G401 (cell line): ENCODE measurements around the gene DNAJC11. TPM values are rescaled to one million over a fixed set of nuclear protein-coding genes. Genes with fewer than 3 reads are reported as not detected.

Source experiments
- DNase-seq: peaks from one replicate; pipeline ENCODE4 v3.0.0-alpha.2; 2015; ENCODE audit warnings: low spot score
- in situ Hi-C: cut with HindIII; loops from 2 replicates; pipeline ENCODE4 v1.10.0; 2016; ENCODE audit warnings: low sequenced_read_pairs, mixed read lengths
- total RNA-seq: library from RNA; depleted of rRNA; stranded (reverse); fragments of >200 nt; shearing (Covaris generic); gene quantifications from 2 replicates; pipeline ENCODE4 v1.2.3, GENCODE V29; 2014

Gene DNAJC11
- total RNA-seq, 1 experiment from 2014 or later: 68.0 TPM

DNA sequence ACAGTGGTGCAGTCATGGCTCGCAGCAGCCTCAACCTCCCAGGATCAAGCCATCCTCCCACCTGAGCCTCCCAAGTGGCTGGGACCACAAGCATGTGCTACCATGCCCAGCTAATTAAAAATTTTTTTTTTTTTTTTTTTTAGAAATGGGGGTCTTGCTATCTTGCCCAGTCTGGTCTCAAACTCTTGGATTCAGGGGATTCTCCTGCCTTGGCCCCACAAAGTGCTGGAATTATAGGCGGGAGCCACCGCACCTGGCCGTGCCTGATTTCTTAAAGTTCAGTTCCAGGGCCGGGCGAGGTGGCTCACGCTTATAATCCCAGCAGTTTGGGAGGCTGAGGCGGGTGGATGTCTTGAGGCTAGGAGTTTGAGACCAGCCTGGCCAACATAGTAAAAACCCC, 70.6 kb downstream of the DNAJC11 start:
- in situ Hi-C loops: no loop called here
- DNase-seq: no peak

- in situ Hi-C loops: no loop called here
- DNase-seq: no peak
These were observed 71.6 kb downstream of the DNAJC11 start for GRCh38 chr1:6630027-6630426.

- no peak for DNase-seq
- in situ Hi-C loops: no loop called here
These were observed 72.6 kb downstream of the DNAJC11 start for GRCh38 chr1:6628971-6629479.

DNA sequence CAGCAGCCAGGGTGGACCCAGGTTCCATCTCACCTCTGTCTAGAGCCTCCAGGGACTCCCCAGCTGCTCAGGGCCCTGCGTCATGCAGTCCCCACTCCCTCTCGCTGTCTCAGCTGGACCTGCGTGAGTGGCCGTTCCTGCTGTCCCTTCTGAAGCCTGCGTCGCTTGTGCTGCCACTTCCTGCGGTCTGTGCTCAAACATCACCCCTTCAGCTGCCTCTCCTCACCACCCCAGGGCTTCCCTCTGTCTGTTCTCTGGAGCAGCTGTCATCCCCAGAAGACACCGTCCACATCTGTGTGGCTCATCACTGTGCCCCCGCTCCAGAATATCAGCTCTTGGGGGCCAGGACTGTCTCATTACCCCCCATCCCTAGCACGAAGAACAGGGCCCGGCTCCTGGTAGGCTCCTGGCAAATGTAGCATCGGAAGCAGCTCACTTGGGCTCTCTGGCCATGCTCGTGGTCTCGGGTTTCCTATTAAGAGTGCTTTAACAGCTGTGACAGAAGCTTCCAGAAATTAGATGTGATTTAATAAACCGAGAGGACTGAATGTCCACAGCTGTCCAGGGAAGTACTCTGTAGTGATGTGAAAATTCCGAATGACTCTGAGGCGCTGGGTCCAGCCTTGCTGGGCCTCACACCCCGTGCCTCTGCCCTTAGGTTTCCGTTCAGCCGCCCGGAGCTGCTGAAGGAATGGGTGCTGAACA, 73.6 kb downstream of the DNAJC11 start:
- in situ Hi-C loops: no loop called here
- DNase-seq: no peak

DNA sequence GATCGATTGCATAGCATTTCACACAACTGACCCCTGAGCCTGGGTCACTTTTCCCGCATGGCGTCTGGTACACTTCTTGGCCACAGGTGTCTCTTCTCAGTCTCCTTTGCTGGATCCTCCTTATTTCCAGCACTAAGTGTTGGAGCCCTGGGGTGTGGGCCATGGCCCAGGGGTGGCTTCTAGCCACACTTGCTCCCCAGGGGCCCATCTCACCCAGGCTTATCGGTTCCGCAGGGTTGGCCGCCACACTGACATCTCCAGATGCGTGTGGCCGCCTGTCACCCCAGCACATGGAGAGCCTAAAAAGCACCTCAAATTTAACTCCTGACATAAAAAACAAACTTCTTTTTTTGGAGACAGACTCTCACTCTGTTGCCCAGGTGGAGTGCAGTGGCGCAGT, 74.6 kb downstream of the DNAJC11 start:
- no peak for DNase-seq
- in situ Hi-C loops: no loop called here

DNA sequence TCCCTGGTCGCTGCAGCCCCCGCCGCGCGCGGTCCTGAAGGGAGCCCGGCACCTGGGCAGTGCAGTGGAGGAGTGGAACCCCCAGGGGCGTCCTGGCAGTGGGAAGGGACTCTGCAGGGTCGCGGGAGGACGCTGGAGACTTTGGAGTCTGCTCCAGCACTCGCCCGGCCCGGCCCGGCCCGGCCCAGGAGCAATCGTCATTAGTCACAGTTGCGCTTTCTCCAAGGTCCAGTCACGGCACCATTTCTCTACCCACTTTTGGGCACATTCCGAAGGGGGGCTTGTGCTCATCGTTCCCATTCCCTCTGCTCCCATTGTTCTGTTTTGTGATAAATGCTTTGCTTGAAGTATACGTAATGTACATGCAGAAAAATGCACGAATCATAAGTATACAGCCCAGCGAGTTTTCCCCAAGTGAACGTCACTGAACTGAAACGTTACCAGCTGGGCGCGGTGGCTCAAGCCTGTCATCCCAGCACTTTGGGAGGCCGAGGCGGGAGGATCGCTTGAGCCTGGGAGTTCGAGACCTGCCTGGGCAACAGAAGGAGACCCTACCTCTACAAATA, 75.9 kb downstream of the DNAJC11 start:
- in situ Hi-C loops: no loop called here
- DNase-seq: peak; percentile 39

DNA sequence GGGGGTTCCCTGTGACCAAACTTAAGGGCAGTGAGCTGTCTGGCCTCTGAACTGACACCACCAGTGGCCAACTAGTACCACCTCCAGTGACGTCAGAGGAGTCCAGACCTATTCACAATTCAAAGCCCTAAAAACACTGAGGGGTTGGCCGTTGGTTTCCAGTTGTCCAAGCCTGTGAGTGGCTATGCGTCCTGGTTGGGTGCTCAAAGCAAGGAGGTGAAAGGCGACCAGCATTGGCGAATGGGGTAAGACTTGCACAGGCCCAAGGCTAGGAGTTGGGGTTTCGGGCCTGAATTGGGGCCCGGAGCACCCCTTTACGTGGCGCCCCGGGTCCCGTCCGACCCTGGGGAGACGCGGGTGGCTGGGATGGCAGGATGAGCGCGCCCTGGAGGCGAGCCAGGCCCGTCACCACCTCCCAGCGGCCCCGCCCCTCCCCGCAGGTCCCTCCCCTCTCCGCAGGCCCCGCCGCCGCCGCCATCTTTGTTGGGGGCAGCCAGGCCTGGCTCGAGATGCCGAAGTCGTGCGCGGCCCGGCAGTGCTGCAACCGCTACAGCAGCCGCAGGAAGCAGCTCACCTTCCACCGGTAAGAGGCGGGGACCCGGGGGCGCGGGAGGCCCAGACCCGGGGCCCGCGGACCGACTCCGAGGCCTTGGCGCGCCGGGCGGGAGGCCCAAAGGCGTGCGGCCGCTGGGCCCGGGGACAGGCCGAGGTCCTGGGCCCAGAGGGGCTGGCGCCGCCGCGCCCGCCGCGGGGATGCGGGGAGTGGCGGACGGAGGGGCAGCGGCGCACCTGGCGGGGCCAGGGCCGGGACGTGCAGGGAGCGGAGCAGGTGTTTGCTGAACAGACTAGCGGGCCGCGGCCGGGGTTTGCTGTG, 76.7 kb downstream of the DNAJC11 start, which contains the start of gene THAP3:
THAP3 (plus strand) TSS at position 159 of the 874 bp plus-strand sequence; CDS start at position 510, 351 bp downstream.
- DNase-seq: peak; percentile 93
- in situ Hi-C loops: no loop called here

GRCh38 chr1:6623269-6623965, 78.2 kb downstream of the DNAJC11 start:
- in situ Hi-C loops: no loop called here
- DNase-seq: no peak

- in situ Hi-C loops: no loop called here
- no peak for DNase-seq
These were observed 79.0 kb downstream of the DNAJC11 start for GRCh38 chr1:6622396-6623152.

- no peak for DNase-seq
- in situ Hi-C loops: no loop called here
These were observed 79.9 kb downstream of the DNAJC11 start for GRCh38 chr1:6621429-6622391.

DNA sequence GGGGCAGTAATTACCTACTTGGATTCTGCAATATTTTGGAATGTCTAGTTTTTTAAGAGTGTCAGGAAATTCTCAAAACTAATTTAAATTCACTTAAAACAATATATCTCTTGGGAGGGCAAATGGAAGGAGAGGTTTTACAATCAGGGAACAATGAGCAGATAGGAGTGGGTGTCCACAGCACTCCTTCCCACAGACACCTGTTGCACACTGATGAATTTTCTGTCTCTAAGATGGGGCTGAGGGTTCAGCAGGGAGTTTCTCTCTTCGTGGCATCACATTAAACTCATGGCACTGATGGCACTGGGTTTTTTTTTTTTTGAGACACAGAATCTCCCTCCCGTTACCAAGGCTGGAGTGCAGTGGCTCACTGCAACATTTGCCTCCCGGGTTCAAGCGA, 82.6 kb downstream of the DNAJC11 start:
- in situ Hi-C loops: no loop called here
- no peak for DNase-seq

DNA sequence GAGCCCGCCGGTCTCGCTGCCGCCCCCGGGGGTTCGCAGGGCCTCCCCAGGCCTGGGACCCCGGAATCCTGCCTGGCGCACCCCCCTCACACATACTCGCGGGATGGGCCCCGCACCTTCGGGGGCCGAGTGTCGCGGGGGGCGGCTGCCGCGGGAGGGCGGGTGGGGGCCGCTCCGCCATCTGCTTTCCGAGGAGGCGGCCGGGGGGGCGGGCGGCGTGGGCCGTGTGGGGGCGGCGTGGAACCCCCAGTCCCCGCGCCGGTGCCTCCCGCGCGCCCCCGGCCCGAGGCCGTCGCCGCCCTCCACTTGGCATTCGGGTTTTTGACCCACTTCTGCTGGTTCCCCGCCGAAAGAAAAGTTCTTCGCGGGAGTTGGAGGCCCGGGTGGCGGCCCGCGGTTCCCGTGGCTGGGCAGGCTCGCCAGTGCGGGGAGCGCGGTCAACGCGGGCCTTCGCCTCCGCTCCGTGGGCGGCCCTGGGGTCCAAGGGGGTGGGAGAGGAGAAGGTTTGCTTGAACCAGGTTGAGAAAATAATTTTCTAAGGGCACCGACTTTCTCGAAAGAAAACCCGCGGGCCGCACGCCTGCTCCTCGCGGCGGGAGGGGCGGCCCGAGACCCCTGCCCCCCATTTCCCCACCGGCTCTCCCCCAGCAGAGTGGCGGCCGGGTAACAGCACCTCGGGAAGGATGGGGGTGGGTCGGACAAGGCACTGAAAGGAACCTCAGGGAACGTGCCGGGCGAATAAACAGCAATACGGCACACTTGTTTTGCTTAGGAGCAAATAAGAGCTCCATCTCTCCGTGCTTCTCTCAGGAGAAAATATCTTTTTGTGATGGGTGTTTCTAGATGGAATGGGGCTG, 86.5 kb downstream of the DNAJC11 start:
- DNase-seq: no peak
- in situ Hi-C loops: no loop called here

GRCh38 chr1:6614019-6614928, 87.3 kb downstream of the DNAJC11 start:
- DNase-seq: no peak
- in situ Hi-C loops: no loop called here

DNA sequence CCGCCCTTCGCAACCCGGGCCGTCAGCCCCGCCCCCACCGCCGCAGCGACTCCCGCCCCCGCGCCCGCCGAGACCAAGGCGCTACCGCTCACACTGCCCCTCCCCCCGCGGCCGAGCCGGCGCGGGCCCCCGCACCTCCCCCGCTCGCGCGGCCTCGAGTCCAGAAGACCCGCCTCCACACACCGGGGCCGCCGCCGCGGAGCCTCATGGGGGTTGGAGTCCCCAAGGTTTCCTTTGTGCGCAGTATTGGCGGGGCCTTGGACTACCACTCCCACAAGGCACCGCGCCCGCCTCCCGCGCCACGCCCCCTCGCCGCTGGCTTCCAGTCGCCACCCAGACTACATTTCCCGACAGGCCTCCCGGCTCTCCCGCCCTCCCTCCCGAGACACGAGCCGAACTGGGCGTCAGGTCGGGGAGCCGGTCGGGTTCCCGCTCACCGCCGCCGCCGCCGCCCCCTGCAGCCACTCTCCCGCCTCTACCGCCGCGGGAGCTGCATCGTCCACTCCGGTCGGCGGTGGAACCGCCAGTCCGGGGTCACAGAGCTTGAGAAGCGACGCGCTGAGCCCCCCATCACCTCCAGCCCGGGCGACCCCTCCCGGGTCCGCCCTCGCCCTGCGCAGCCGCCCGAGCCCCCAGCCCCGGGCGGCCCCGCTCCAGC, 88.1 kb downstream of the DNAJC11 start, which contains the start of gene PHF13:
PHF13 (plus strand) TSS at position 371 of the 658 bp plus-strand sequence. CDS start 336 bp downstream, outside the sequence.
- DNase-seq: peak; percentile 98
- in situ Hi-C loops: no loop called here
